KMS-11 (cell line): ENCODE measurements around the gene GLT6D1.
A peak's percentile ranks its signal among the peaks of the same experiment; 100 is the strongest.

Experiments used
- H2AFZ ChIP-seq: fragments of 200-600 bp; sonication (generic); 2 replicates; pipeline ENCODE4 v1.6.1; 2016; ENCODE audit warnings: antibody characterized with exemption, mixed run types, low read depth
- H3K27ac ChIP-seq: fragments of 200-600 bp; sonication (generic); 2 replicates; pipeline ENCODE4 v1.6.1; 2016; ENCODE audit warnings: mild to moderate bottlenecking, mixed run types
- H3K27me3 ChIP-seq: fragments of 200-600 bp; sonication (generic); 2 replicates; pipeline ENCODE4 v1.6.1; 2017; ENCODE audit warnings: mild to moderate bottlenecking, low read depth, mixed run types, moderate library complexity; ENCODE audit not compliant: insufficient read depth
- H3K36me3 ChIP-seq: fragments of 200-600 bp; sonication (generic); 2 replicates; pipeline ENCODE4 v1.6.1; 2017; ENCODE audit warnings: mild to moderate bottlenecking, mixed run types; ENCODE audit not compliant: insufficient read depth
- H3K4me1 ChIP-seq: fragments of 200-600 bp; sonication (generic); 2 replicates; pipeline ENCODE4 v1.6.1; 2016; ENCODE audit warnings: mild to moderate bottlenecking, low read depth, mixed run types; ENCODE audit not compliant: poor library complexity, severe bottlenecking
- H3K4me2 ChIP-seq: fragments of 200-600 bp; sonication (generic); 2 replicates; pipeline ENCODE4 v1.7.0; 2016; ENCODE audit warnings: mild to moderate bottlenecking, mixed run types
- H3K4me3 ChIP-seq: fragments of 200-600 bp; sonication (generic); IDR thresholded peaks from 2 replicates; pipeline ENCODE4 v1.6.1; 2017; ENCODE audit warnings: low read depth, low read length, mixed read lengths; ENCODE audit not compliant: insufficient read depth
- H3K79me2 ChIP-seq: fragments of 200-600 bp; sonication (generic); 2 replicates; pipeline ENCODE4 v1.6.1; 2016; ENCODE audit warnings: low read depth, mixed run types; ENCODE audit not compliant: insufficient read depth
- H3K9ac ChIP-seq: fragments of 200-600 bp; sonication (generic); 2 replicates; pipeline ENCODE4 v1.6.1; 2016; ENCODE audit warnings: mild to moderate bottlenecking, mixed run types
- H4K20me1 ChIP-seq: fragments of 200-600 bp; sonication (generic); 2 replicates; pipeline ENCODE4 v1.6.1; 2016; ENCODE audit warnings: mild to moderate bottlenecking, mixed run types; ENCODE audit not compliant: insufficient read depth
- TF ChIP-seq, protein P1 (sequence below): fragments of 200-600 bp; sonication (generic); conservative IDR thresholded peaks from 2 replicates; pipeline ENCODE4 v1.6.1; 2017; ENCODE audit warnings: low read depth, mild to moderate bottlenecking, antibody characterized with exemption, low read length, moderate library complexity, mixed read lengths

GLT6D1 gene

DNA sequence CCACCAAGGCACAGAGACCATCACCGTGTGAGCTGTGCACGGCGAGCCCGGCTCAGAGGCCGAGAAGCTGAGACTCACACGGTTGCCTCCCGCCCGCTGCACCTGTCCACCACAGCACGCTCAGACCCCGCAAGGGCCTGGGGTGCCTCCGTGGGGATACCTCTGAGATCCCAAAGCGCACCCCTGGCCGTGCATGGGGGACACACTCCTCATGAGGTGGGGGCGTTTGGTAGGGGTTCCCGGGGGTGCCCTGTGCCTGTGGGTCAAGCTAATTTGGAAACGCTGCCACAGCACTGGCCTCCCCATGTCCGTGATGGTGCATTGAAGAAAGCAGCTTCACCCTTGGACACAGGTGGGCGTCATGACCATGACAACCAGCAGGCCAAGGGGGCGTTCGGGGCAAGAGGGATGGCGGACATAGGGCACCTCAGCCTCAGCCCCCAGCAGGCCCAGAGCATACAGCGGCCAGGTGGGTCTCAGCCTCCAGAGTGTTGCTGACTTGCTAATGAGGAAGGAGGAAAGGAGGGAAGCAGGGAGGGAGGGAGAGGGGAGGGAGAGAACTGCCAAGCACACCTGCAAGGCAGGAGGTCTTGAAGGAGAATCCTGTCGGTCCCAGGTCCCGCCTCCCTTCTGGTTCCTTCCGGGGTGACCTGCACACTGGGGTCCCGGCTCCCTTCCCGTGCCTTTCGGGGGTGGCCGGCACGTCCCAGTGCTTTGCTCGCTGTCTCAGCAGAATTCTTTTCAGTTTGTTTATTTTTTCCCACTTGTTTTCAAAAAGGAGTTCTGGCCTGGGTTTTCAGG lies 34.7 kb downstream of the GLT6D1 start:
- Histone ChIP-seq H3K4me3 (no peak overlapping the region), H3K79me2 (no peaks in the 10 kb centered on the region)
- TF ChIP-seq, protein P1, sequence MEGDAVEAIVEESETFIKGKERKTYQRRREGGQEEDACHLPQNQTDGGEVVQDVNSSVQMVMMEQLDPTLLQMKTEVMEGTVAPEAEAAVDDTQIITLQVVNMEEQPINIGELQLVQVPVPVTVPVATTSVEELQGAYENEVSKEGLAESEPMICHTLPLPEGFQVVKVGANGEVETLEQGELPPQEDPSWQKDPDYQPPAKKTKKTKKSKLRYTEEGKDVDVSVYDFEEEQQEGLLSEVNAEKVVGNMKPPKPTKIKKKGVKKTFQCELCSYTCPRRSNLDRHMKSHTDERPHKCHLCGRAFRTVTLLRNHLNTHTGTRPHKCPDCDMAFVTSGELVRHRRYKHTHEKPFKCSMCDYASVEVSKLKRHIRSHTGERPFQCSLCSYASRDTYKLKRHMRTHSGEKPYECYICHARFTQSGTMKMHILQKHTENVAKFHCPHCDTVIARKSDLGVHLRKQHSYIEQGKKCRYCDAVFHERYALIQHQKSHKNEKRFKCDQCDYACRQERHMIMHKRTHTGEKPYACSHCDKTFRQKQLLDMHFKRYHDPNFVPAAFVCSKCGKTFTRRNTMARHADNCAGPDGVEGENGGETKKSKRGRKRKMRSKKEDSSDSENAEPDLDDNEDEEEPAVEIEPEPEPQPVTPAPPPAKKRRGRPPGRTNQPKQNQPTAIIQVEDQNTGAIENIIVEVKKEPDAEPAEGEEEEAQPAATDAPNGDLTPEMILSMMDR: no peak

DNA sequence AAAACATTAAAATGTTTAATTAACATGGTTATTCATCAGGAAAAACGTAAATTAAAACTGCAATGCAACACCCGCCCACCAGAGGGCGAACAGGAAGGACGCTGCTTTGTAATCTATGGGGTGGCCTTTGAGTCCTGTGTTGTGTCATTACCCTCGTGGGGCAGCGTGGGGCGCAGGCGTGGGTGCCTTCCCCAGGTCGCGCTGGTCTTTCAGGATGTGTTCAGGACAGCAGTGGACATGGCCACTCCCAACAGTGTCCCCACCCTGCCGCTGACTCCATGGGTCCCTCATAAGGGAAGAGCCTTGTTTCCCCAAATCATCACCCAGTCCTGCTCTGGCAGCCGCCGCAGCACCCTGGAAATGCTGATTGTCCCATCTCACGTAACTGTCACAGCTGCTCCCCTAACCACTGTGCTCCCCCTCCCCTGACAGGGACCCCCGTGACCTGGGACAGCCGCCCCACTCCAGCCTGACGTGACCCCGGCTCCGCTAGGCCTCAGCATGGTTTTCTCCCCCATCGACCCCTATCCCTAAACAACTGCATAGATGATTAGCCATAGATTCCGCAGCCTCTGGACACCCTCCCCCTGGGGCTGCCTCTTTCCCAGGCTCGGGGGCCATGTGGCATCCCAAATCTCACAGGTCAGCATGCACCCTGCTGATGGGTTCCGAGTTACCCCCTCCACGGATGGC lies 36.4 kb downstream of the GLT6D1 start:
- Histone ChIP-seq H2AFZ (no peak overlapping the region), H3K4me3 (no peak overlapping the region), H3K4me2 (no peak overlapping the region), H3K4me1 (no peaks in the 10 kb centered on the region), H3K79me2 (no peaks in the 10 kb centered on the region), H3K27me3 (peaks cover 81% of the 10 kb centered on the region), H4K20me1 (no peaks in the 10 kb centered on the region), H3K9ac (no peak overlapping the region), H3K36me3 (no peaks in the 10 kb centered on the region), H3K27ac (no peak overlapping the region)
- TF ChIP-seq, protein P1: peak; percentile 69

More for the DNA sequence above, 34.7 kb downstream of the GLT6D1 start:
- no peaks in the 10 kb centered on the region for H4K20me1 ChIP-seq
- no peak overlapping the region for H3K27ac ChIP-seq
- no peak overlapping the region for H3K9ac ChIP-seq
- no peaks in the 10 kb centered on the region for H3K36me3 ChIP-seq
- no peak overlapping the region for H2AFZ ChIP-seq
- H3K4me2 ChIP-seq: no peak overlapping the region
- H3K4me1 ChIP-seq: no peaks in the 10 kb centered on the region
- H3K27me3 ChIP-seq: peaks cover 66% of the 10 kb centered on the region

DNA sequence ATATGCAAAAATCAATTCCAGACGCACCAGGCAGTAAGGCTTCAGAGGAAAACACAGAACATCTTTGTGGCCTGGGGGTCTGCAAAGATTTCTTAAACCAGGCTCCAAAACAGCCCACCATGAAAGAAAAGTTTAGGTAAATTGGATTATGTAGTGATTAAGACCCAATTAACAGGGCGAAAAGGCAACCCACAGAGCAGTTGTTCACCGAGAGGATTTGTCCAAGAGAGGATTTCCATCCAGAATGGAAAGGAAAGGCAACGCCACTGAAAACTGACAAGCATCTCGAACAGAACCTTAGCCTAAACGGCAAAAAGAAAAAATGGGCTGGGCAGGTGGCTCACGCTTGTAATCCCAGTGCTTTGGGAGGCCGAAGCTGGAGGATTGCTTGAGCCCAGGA lies 37.4 kb downstream of the GLT6D1 start:
- no peaks in the 10 kb centered on the region for H3K79me2 ChIP-seq
- H3K27ac ChIP-seq: no peak overlapping the region
- TF ChIP-seq, protein P1: no peak
- H3K4me3 ChIP-seq: no peak overlapping the region
- H4K20me1 ChIP-seq: no peaks in the 10 kb centered on the region
- H3K4me2 ChIP-seq: no peak overlapping the region
- H3K9ac ChIP-seq: no peak overlapping the region
- H3K4me1 ChIP-seq: no peaks in the 10 kb centered on the region
- H2AFZ ChIP-seq: no peak overlapping the region
- H3K27me3 ChIP-seq: peaks cover 79% of the 10 kb centered on the region
- no peaks in the 10 kb centered on the region for H3K36me3 ChIP-seq

DNA sequence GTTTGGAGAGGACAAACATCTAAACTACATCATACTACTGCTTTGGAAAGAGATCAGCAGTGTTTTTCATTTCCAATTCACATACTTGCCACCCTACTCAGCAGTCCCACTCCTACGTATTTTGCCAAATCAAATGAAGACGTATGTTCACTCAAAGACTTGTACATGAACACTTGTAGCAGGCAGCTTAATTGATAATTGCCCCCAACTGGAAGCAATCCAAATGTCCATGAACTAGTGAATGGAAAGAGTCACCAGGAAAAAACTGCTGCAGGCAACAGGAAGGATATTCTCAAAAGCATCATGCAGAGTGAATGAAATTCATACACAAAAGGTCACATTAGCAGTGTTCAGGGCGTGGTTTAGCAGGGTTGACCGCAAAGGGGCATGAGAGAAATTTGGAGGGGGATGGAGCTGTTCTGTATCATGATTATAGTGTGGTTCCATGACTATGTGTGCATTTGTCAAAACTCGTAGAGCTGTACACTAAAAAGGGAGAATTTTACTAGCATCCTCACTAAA lies 39.0 kb downstream of the GLT6D1 start:
- no peaks in the 10 kb centered on the region for H3K79me2 ChIP-seq
- peaks cover 79% of the 10 kb centered on the region for H3K27me3 ChIP-seq
- H3K4me3 ChIP-seq: no peak overlapping the region
- TF ChIP-seq, protein P1: no peak
- H3K9ac ChIP-seq: no peak overlapping the region
- H3K4me1 ChIP-seq: no peaks in the 10 kb centered on the region
- H3K27ac ChIP-seq: no peak overlapping the region
- no peak overlapping the region for H2AFZ ChIP-seq
- H3K36me3 ChIP-seq: no peaks in the 10 kb centered on the region
- no peaks in the 10 kb centered on the region for H4K20me1 ChIP-seq
- no peak overlapping the region for H3K4me2 ChIP-seq
